ENCODE data around the gene FAIM2.

The FAIM2 gene

GRCh38 chr12:49943625-49943960, 39.9 kb upstream of the FAIM2 start:
- TF ChIP-seq CTCF (IDR thresholded peaks at IDR 0.05) = no peak

GRCh38 chr12:49942921-49943624, 39.4 kb upstream of the FAIM2 start:
- TF ChIP-seq CTCF (IDR thresholded peaks at IDR 0.05) = no peak

GRCh38 chr12:49942512-49942893, 38.8 kb upstream of the FAIM2 start:
- TF ChIP-seq CTCF (IDR thresholded peaks at IDR 0.05) = no peak

- no peak for TF ChIP-seq CTCF (IDR thresholded peaks at IDR 0.05)
These were observed 38.1 kb upstream of the FAIM2 start for GRCh38 chr12:49941556-49942511.

- no peak for TF ChIP-seq CTCF (IDR thresholded peaks at IDR 0.05)
These were observed 36.0 kb upstream of the FAIM2 start for GRCh38 chr12:49939707-49940106.

- TF ChIP-seq CTCF (IDR thresholded peaks at IDR 0.05) = no peak
These were observed 35.6 kb upstream of the FAIM2 start for GRCh38 chr12:49939307-49939706.

- TF ChIP-seq CTCF (IDR thresholded peaks at IDR 0.05) = no peak
These were observed 34.1 kb upstream of the FAIM2 start for GRCh38 chr12:49937639-49938300.
